ENCODE data around the gene ZNF32.

Gene ZNF32

DNA sequence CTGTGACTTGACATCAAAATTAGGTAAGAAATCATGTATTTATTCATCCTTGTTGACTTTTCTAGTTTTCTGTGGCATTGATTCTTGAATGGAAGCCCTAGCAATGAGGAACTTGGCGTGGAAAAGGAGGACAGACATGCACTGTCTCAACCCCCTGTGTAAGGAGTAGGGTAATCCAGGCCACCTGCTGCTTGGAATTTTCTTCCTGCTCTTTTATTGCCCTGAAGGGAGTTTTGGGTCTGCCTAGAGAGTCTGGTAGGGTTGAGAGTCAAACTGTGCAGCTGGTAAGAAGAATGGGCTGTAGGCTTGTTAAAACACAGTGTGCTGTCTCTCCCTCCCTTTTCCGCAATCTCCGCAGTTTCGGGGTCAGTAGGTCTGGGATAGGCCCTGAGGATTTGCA lies 19.7 kb downstream of the ZNF32 start:
- TF ChIP-seq, protein P1, sequence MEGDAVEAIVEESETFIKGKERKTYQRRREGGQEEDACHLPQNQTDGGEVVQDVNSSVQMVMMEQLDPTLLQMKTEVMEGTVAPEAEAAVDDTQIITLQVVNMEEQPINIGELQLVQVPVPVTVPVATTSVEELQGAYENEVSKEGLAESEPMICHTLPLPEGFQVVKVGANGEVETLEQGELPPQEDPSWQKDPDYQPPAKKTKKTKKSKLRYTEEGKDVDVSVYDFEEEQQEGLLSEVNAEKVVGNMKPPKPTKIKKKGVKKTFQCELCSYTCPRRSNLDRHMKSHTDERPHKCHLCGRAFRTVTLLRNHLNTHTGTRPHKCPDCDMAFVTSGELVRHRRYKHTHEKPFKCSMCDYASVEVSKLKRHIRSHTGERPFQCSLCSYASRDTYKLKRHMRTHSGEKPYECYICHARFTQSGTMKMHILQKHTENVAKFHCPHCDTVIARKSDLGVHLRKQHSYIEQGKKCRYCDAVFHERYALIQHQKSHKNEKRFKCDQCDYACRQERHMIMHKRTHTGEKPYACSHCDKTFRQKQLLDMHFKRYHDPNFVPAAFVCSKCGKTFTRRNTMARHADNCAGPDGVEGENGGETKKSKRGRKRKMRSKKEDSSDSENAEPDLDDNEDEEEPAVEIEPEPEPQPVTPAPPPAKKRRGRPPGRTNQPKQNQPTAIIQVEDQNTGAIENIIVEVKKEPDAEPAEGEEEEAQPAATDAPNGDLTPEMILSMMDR (IDR thresholded peaks at IDR 0.05; ENCODE audit: control extremely low read depth, extremely low read depth, low read depth, missing control alignments): no peak
- ChIA-PET CTCF (no interaction called here), POLR2A (no interaction called here)
- DNase-seq (ENCODE audit: extremely low spot score): no peak

DNA sequence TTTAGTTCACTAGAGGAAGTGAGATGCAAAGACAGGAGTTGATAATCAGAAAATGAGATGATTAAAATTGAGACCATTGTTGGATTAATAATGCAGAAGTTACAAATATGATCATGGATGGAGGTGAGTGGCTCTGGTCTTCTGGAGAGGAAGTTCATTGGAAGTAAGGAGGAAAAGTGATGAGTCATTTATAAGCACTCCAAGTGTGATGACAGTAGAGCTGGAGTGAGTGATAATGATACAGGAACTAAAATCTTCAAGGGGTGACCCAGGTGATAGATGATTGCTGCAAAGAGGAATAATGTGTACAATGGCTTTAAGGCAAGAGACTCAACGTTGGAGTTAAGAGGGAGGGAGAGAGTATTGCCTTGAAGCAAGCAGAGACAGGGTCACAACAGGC lies 20.7 kb downstream of the ZNF32 start:
- POLR2A ChIA-PET: no interaction called here
- DNase-seq (ENCODE audit: extremely low spot score): no peak
- TF ChIP-seq, protein P1 (IDR thresholded peaks at IDR 0.05; ENCODE audit: control extremely low read depth, extremely low read depth, low read depth, missing control alignments): no peak
- CTCF ChIA-PET: no interaction called here

DNA sequence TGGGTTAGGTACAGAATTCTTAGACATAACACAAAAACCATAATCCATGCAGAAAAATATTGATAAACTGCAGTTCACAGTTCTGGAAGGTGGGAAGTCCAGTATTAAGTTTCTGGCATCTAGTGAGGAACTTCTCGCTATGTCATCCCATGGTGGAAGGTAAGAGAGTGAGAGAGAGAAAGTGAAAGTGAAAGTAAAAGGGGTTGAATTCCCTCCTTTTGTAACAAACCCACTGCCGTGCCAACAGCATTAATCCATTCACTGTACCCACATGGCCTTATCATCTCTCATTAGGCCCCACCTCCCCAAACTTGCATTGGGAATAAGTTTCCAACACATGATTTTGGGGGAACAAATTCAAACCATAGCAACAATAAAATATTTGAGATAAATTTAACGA lies 25.3 kb downstream of the ZNF32 start:
- ChIA-PET CTCF (interaction anchor here (1.1 to 1.3 kb wide), 3 partner anchors 9 to 12 kb away, joined by 3 to 5 read pairs (median 4); no protein-coding TSS in a partner anchor), POLR2A (no interaction called here)
- DNase-seq (ENCODE audit: extremely low spot score): no peak
- TF ChIP-seq, protein P1 (IDR thresholded peaks at IDR 0.05; ENCODE audit: control extremely low read depth, extremely low read depth, low read depth, missing control alignments): no peak

DNA sequence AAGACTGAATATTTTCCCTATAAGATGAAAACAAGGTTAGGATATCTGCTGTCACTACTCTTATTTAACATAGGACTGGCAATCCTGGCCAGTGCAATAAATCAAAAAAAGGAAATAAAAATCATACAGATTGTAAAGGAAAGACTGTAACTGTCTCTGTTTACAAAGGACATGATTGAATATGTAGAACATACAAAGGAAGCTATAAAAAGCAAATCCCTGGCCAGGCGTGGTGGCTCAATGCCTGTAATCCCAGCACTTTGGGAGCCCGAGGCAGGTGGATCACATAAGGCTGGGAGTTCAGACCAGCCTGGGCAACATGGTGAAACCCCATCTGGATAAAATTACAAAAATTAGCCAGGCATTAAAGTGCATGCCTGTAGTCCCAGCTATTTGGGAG lies 26.6 kb downstream of the ZNF32 start:
- POLR2A ChIA-PET: no interaction called here
- TF ChIP-seq, protein P1 (IDR thresholded peaks at IDR 0.05; ENCODE audit: control extremely low read depth, extremely low read depth, low read depth, missing control alignments): no peak
- CTCF ChIA-PET: interaction anchor here (1.4 kb wide), 1 partner anchor 22 kb away, joined by 3 read pairs; no protein-coding TSS in a partner anchor

DNA sequence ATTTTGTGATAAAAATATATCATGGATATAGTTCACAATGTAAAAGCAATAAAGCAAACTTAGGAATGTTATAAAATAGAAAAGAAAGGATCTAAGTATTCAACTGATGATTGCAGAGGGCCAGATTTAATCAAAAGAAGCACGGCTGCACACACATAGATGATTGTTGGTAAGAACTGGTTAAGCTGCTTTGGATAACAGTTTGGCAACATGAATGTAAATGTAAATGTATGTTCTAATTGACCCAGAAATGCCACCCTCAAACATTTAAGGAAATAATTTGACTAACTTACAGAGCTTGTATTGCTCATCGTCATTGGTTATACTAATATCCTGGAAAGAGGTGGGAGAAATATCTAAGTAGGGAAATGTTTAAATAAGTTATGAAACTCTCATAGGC lies 29.3 kb downstream of the ZNF32 start:
- TF ChIP-seq, protein P1 (IDR thresholded peaks at IDR 0.05; ENCODE audit: control extremely low read depth, extremely low read depth, low read depth, missing control alignments): no peak
- CTCF ChIA-PET: no interaction called here
- POLR2A ChIA-PET: no interaction called here
- DNase-seq (ENCODE audit: extremely low spot score): no peak

More for the DNA sequence above, 26.6 kb downstream of the ZNF32 start:
- DNase-seq (ENCODE audit: extremely low spot score): no peak

DNA sequence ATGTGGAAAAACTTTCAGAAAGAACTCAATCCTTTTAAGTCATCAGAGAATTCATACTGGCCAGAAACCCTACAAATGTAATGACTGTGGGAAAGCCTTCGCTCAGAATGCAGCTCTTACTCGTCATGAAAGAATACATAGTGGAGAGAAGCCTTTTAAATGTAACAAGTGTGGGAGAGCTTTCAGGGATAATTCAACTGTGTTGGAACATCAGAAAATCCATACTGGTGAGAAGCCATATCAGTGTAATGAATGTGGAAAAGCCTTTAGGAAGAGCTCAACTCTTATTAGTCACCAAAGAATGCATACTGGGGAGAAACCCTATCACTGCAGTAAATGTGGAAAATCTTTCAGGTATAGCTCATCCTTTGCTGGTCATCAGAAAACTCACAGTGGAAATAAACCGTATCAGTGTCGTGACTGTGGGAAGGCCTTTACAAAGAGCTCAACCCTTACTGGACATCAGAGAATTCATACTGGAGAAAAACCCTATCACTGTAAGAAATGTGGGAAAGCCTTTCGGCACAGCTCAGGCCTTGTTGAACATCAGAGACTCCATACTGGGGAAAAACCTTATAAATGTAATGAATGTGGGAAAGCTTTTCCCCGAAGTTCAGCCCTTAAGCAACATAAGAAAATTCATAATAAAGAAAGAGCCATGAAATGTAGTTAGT lies 31.8 kb downstream of the ZNF32 start:
- DNase-seq (ENCODE audit: extremely low spot score): no peak
- ChIA-PET POLR2A (no interaction called here), CTCF (interaction anchor here (0.7 to 0.9 kb wide), 2 partner anchors 15 to 16 kb away, joined by 3 read pairs; no protein-coding TSS in a partner anchor)
- TF ChIP-seq, protein P1 (IDR thresholded peaks at IDR 0.05; ENCODE audit: control extremely low read depth, extremely low read depth, low read depth, missing control alignments): no peak
